NK-92 (cell line): ENCODE results near the gene KRTAP10-7.
"Not testable (repeated sequence)": the region's sequence is repeated elsewhere in the genome, so short reads cannot be mapped to it uniquely, and the experiment has no call there.

Source experiments
- DNase-seq: peaks from one replicate; lab custom pipeline; 2025; ENCODE audit not compliant: unreplicated experiment; lab: John Stamatoyannopoulos, UW

KRTAP10-7 gene

GRCh38 chr21:44600118-44600978, at the start of gene KRTAP10-7:
Gene KRTAP10-7 (plus strand): TSS chr21:44600597. CDS start chr21:44600622, 25 bp downstream.
- DNase-seq: not testable (repeated sequence)

- DNase-seq: no peak
Observed at GRCh38 chr21:44550807-44551206, 49.6 kb upstream of the KRTAP10-7 start.

GRCh38 chr21:44551340-44551961, 48.9 kb upstream of the KRTAP10-7 start, which contains the start of gene KRTAP10-2:
Gene KRTAP10-2 (minus strand): TSS chr21:44551505. CDS start chr21:44551458, 47 bp downstream.
- no peak for DNase-seq

GRCh38 chr21:44552136-44552535, 48.3 kb upstream of the KRTAP10-7 start:
- DNase-seq: no peak

- no peak for DNase-seq
Observed at GRCh38 chr21:44552681-44553080, 47.7 kb upstream of the KRTAP10-7 start.

- DNase-seq: no peak
Observed at GRCh38 chr21:44555200-44555875, 45.1 kb upstream of the KRTAP10-7 start.

- no peak for DNase-seq
Observed at GRCh38 chr21:44556879-44557278, 43.5 kb upstream of the KRTAP10-7 start.

GRCh38 chr21:44557491-44558328, 42.7 kb upstream of the KRTAP10-7 start:
- DNase-seq: no peak

- not testable (repeated sequence) for DNase-seq
Observed at GRCh38 chr21:44558329-44558675, 42.1 kb upstream of the KRTAP10-7 start.

GRCh38 chr21:44558695-44559094, 41.7 kb upstream of the KRTAP10-7 start, which contains the start of gene KRTAP10-3:
Gene KRTAP10-3 (minus strand): TSS chr21:44558795. CDS start chr21:44558715, 80 bp downstream.
- DNase-seq: no peak

GRCh38 chr21:44564099-44564498, 36.3 kb upstream of the KRTAP10-7 start:
- DNase-seq: no peak

GRCh38 chr21:44564886-44565598, 35.4 kb upstream of the KRTAP10-7 start:
- DNase-seq: no peak

GRCh38 chr21:44566403-44566802, 34.0 kb upstream of the KRTAP10-7 start:
- no peak for DNase-seq

- DNase-seq: no peak
Observed at GRCh38 chr21:44567481-44568171, 32.8 kb upstream of the KRTAP10-7 start.

GRCh38 chr21:44568261-44568660, 32.1 kb upstream of the KRTAP10-7 start:
- DNase-seq: no peak

GRCh38 chr21:44568667-44569556, 31.5 kb upstream of the KRTAP10-7 start:
- DNase-seq: no peak

GRCh38 chr21:44569861-44570517, 30.4 kb upstream of the KRTAP10-7 start:
- DNase-seq: no peak

- DNase-seq: no peak
Observed at GRCh38 chr21:44571296-44571695, 29.1 kb upstream of the KRTAP10-7 start.
